Prostate gland (tissue), 2 donors: ENCODE results near the gene CFAP61.

ENCODE experiments used
- CTCF ChIP-seq, 4 experiments: fragments of 200-600 bp in 2 of 4; fragments of 450-650 bp in 2 of 4; sonication (generic) in 2 of 4; IDR thresholded peaks; 1 replicate in 3 of 4; 2 replicates in 1 of 4; pipeline ENCODE4 v1.5.1; 2016 to 2019; ENCODE audit warnings: antibody characterized with exemption in 4 of 4, mild to moderate bottlenecking in 2 of 4, moderate library complexity in 2 of 4
- POLR2A ChIP-seq: fragments of 450-650 bp; IDR thresholded peaks from one replicate; pipeline ENCODE4 v1.6.1; 2016; ENCODE audit warnings: antibody characterized with exemption, mild to moderate bottlenecking
- POLR2AphosphoS5 ChIP-seq: sonication (generic); formaldehyde crosslinking; IDR thresholded peaks from one replicate; pipeline ENCODE4 v1.6.1; 2017; ENCODE audit warnings: antibody characterized with exemption

- TF ChIP-seq CTCF (IDR thresholded peaks at IDR 0.05): no peak
- no peak for TF ChIP-seq POLR2A
- no peak for TF ChIP-seq POLR2AphosphoS5
These were observed 87.1 kb downstream of the CFAP61 start for GRCh38 chr20:20139403-20139802.
